Panc1 (cell line): ENCODE data around the gene PPDPF. TPM values are rescaled to one million over a fixed set of nuclear protein-coding genes. Genes with fewer than 3 reads are reported as not detected.

Source experiments
- ATAC-seq: fragments of 200-7000 bp; cut with Tn5 transposase; 2 replicates; pipeline ENCODE4 v1.9.1; 2020; ENCODE audit warnings: mild to moderate bottlenecking, moderate library complexity
- BruUV-seq: library from RNA; stranded (reverse); fragments of 400-500 nt; replicated peaks from 2 replicates; lab custom pipeline; 2021; lab: Mats Ljungman, UMichigan
- CTCF ChIA-PET: fragments of 300-600 bp; sonication (Branson Sonifier 250); formaldehyde crosslinking; loops from one replicate; lab custom pipeline; 2022; ENCODE audit warnings: antibody characterized with exemption; lab: Charles Lee
- POLR2A ChIA-PET: fragments of 300-600 bp; sonication (Branson Sonifier 250); formaldehyde crosslinking; loops from one replicate; lab custom pipeline; 2022; ENCODE audit warnings: antibody characterized with exemption; lab: Charles Lee
- DNase-seq: peaks from one replicate; pipeline ENCODE4 v3.0.0-alpha.2; 2010; ENCODE audit warnings: low read depth, low spot score
- H3K27ac ChIP-seq: 2 replicates; pipeline ENCODE4 v1.5.1; 2011; ENCODE audit warnings: mild to moderate bottlenecking, low read length, inconsistent platforms
- H3K27me3 ChIP-seq: fragments of 200-500 bp; sonication (Bioruptor generic); 2 replicates; pipeline ENCODE4 v1.6.0; 2014; ENCODE audit warnings: low read length, inconsistent platforms; ENCODE audit not compliant: control insufficient read depth, insufficient read depth
- H3K36me3 ChIP-seq: fragments of 200-500 bp; sonication (Bioruptor generic); 2 replicates; pipeline ENCODE4 v1.5.1; 2014; ENCODE audit warnings: inconsistent platforms, mild to moderate bottlenecking, low read length, moderate library complexity; ENCODE audit not compliant: control insufficient read depth, insufficient read depth
- H3K4me1 ChIP-seq: 2 replicates; pipeline ENCODE4 v1.5.1; 2011; ENCODE audit warnings: inconsistent platforms, mild to moderate bottlenecking, low read length, moderate library complexity; ENCODE audit not compliant: control insufficient read depth, insufficient read depth
- H3K4me3 ChIP-seq, 2 experiments: 2 replicates each; pipeline ENCODE4 v1.5.1; 2011 to 2012; ENCODE audit warnings: low read depth in 2 of 2, low read length in 2 of 2, mild to moderate bottlenecking in 2 of 2, inconsistent platforms in 1 of 2, moderate library complexity in 1 of 2
- H3K9me3 ChIP-seq: fragments of 200-500 bp; sonication (Bioruptor generic); 2 replicates; pipeline ENCODE4 v1.5.1; 2014; ENCODE audit warnings: low read depth, mild to moderate bottlenecking, inconsistent platforms, low read length, moderate library complexity; ENCODE audit not compliant: control insufficient read depth, insufficient read depth
- CTCF ChIP-seq: fragments of 450-650 bp; IDR thresholded peaks from 2 replicates; pipeline ENCODE4 v1.5.1; 2017; ENCODE audit warnings: mild to moderate bottlenecking
- POLR2AphosphoS5 ChIP-seq: IDR thresholded peaks from 2 replicates; pipeline ENCODE4 v1.6.1; 2012; ENCODE audit warnings: mild to moderate bottlenecking, low read depth, low read length, moderate library complexity
- REST ChIP-seq, 2 experiments: IDR thresholded peaks; 2 replicates each; pipeline ENCODE4 v1.6.1; 2011 to 2012; ENCODE audit warnings: low read depth in 2 of 2, control low read depth in 1 of 2, low read length in 1 of 2, mild to moderate bottlenecking in 1 of 2, moderate library complexity in 1 of 2; ENCODE audit not compliant: insufficient read depth in 1 of 2
- SIN3A ChIP-seq: IDR thresholded peaks from 2 replicates; pipeline ENCODE4 v1.6.1; 2012; ENCODE audit warnings: low read depth, mild to moderate bottlenecking, low read length, moderate library complexity, borderline replicate concordance; ENCODE audit not compliant: insufficient read depth
- TCF7L2 ChIP-seq: IDR thresholded peaks from 2 replicates; pipeline ENCODE4 v1.6.1; 2011; ENCODE audit warnings: mild to moderate bottlenecking, low read depth, low read length, inconsistent platforms
- in situ Hi-C: cut with HindIII; loops from 2 replicates; pipeline ENCODE4 v1.10.0; 2016; ENCODE audit warnings: low sequenced_read_pairs, low pct_unique_long_range_greater_than_20kb
- intact Hi-C: fragments of 100-400 bp; cut with micrococcal nuclease; formaldehyde crosslinking; loops from one replicate; pipeline ENCODE4 v1.10.0; 2022; ENCODE audit not compliant: unreplicated experiment
- total RNA-seq: library from RNA; stranded (reverse); gene quantifications from one replicate; pipeline ENCODE4 v1.2.1, GENCODE V29; 2021; ENCODE audit not compliant: unreplicated experiment

Gene PPDPF
- total RNA-seq, 1 experiment from 2014 or later: 241 TPM

- intact Hi-C loops (no loop called here), in situ Hi-C loops (no loop called here)
- DNase-seq: no peak
- H3K9me3 ChIP-seq: no peaks in the 10 kb centered on the region
- ChIA-PET POLR2A (no interaction called here), CTCF (no interaction called here)
- H3K27me3 ChIP-seq: no peaks in the 10 kb centered on the region
- BruUV-seq: no TSS peak
- H3K27ac ChIP-seq: no peak overlapping the region
- TF ChIP-seq CTCF: no peak
- no peak for TF ChIP-seq SIN3A
- no peak for TF ChIP-seq TCF7L2
- TF ChIP-seq REST (IDR thresholded peaks at IDR 0.05; ENCODE audit: insufficient read depth in 1 of 2, low read depth in 2 of 2, low read length in 1 of 2): no peak
- TF ChIP-seq POLR2AphosphoS5: no peak
- no peak for ATAC-seq
- H3K4me1 ChIP-seq: peaks cover 20% of the 10 kb centered on the region
- no peak overlapping the region for H3K4me3 ChIP-seq
- no peaks in the 10 kb centered on the region for H3K36me3 ChIP-seq
Observed at GRCh38 chr20:63484651-63485403, 35.7 kb upstream of the PPDPF start.

- CTCF ChIA-PET: no interaction called here
- ATAC-seq (no peak), DNase-seq (no peak)
- no peak overlapping the region for H3K4me3 ChIP-seq
- no peak overlapping the region for H3K27ac ChIP-seq
- BruUV-seq: no TSS peak
- H3K27me3 ChIP-seq: no peaks in the 10 kb centered on the region
- peaks cover 20% of the 10 kb centered on the region for H3K4me1 ChIP-seq
- POLR2A ChIA-PET: no interaction called here
- H3K36me3 ChIP-seq: no peaks in the 10 kb centered on the region
- in situ Hi-C loops (no loop called here), intact Hi-C loops (no loop called here)
- no peaks in the 10 kb centered on the region for H3K9me3 ChIP-seq
- 0 out of 2 replicates have a peak, but pooled peaks have one; percentile 37 for TF ChIP-seq SIN3A
- no peak for TF ChIP-seq CTCF
Observed at GRCh38 chr20:63486300-63486855, 34.2 kb upstream of the PPDPF start.
